HepG2 (cell line): ENCODE measurements around the gene BTAF1. TPM values are rescaled to one million over a fixed set of nuclear protein-coding genes. Genes with fewer than 3 reads are reported as not detected.

Experiments used
- ATAC-seq: fragments of 200-7000 bp; cut with Tn5 transposase; 3 replicates; pipeline ENCODE4 v1.9.1; 2020; ENCODE audit warnings: mild to moderate bottlenecking, moderate library complexity
- BruUV-seq: library from RNA; stranded (reverse); fragments of 400-500 nt; replicated peaks from 2 replicates; lab custom pipeline; 2021; lab: Mats Ljungman, UMichigan
- CTCF ChIA-PET: fragments of 300-600 bp; formaldehyde crosslinking; extraction: SDS; loops from one replicate; lab custom pipeline; 2021; ENCODE audit warnings: low total read pairs, inconsistent platforms, low intra/inter-chr PET ratio; lab: Yijun Ruan, JAX
- POLR2A ChIA-PET: fragments of 350-600 bp; sonication (Branson Sonifier 250); formaldehyde crosslinking; loops from one replicate; lab custom pipeline; 2020; ENCODE audit warnings: antibody characterized with exemption, inconsistent platforms; lab: Yijun Ruan, JAX
- DNase-seq: peaks from one replicate; pipeline ENCODE4 v3.0.0-alpha.2; 2015; ENCODE audit warnings: low spot score
- FAIRE-seq: peaks from 3 replicates; lab custom pipeline; 2011; peaks lifted over from hg19 to GRCh38; lab: Jason Lieb, UNC
- H2AFZ ChIP-seq: one replicate; pipeline ENCODE4 v1.6.1; 2011; ENCODE audit warnings: low read length, inconsistent platforms
- H3K27ac ChIP-seq: fragments of 300-600 bp; 3 replicates; pipeline ENCODE4 v1.8.0; 2011; ENCODE audit warnings: mixed run types, mild to moderate bottlenecking, mixed read lengths, low read length, inconsistent platforms; ENCODE audit not compliant: insufficient read depth; ENCODE audit errors: extremely low read length
- H3K27me3 ChIP-seq, 2 experiments: fragments of 200-600 bp in 1 of 2; 2 replicates in 1 of 2; 3 replicates in 1 of 2; pipeline versions ENCODE4 v1.6.0 to v1.8.0; 2011; ENCODE audit warnings: low read length in 2 of 2, mild to moderate bottlenecking in 2 of 2, moderate library complexity in 2 of 2, inconsistent platforms in 1 of 2; ENCODE audit not compliant: insufficient read depth in 2 of 2, control insufficient read depth in 1 of 2
- H3K36me3 ChIP-seq, 2 experiments: fragments of 200-600 bp in 1 of 2; replicated peaks in 1 of 2; 2 replicates in 1 of 2; 3 replicates in 1 of 2; pipeline versions ENCODE4 v1.5.1 to v1.8.0; 2011; ENCODE audit warnings: low read length in 2 of 2, inconsistent platforms in 1 of 2; ENCODE audit not compliant: insufficient read depth in 2 of 2, control insufficient read depth in 1 of 2
- H3K4me1 ChIP-seq: 2 replicates; pipeline ENCODE4 v1.5.1; 2012; ENCODE audit warnings: low read length, inconsistent platforms; ENCODE audit not compliant: insufficient read depth
- H3K4me2 ChIP-seq: 2 replicates; pipeline ENCODE4 v1.6.0; 2011; ENCODE audit warnings: low read depth, low read length, inconsistent platforms
- H3K4me3 ChIP-seq, 3 experiments: fragments of 200-600 bp in 1 of 3; sonication (generic), shearing (Covaris generic) in 1 of 3; replicated peaks in 1 of 3; 2 replicates each; pipeline ENCODE4 v1.5.1; 2011 to 2016; ENCODE audit warnings: low read length in 3 of 3, inconsistent platforms in 2 of 3, low read depth in 2 of 3, mild to moderate bottlenecking in 2 of 3, control low read depth in 1 of 3, mixed read lengths in 1 of 3; ENCODE audit not compliant: insufficient read depth in 1 of 3
- H3K79me2 ChIP-seq: one replicate; pipeline ENCODE4 v1.6.1; 2011; ENCODE audit warnings: low read length, inconsistent platforms; ENCODE audit not compliant: insufficient read depth
- H3K9ac ChIP-seq: 2 replicates; pipeline ENCODE4 v1.6.0; 2011; ENCODE audit warnings: mild to moderate bottlenecking, low read depth, low read length, inconsistent platforms; ENCODE audit not compliant: insufficient read depth
- H3K9me3 ChIP-seq: 2 replicates; pipeline ENCODE4 v1.5.1; 2012; ENCODE audit warnings: mild to moderate bottlenecking, low read length
- H4K20me1 ChIP-seq: 2 replicates; pipeline ENCODE4 v1.6.0; 2011; ENCODE audit warnings: inconsistent platforms, mild to moderate bottlenecking, low read length, moderate library complexity; ENCODE audit not compliant: insufficient read depth
- AGO2 ChIP-seq: fragments of 200-400 bp; formaldehyde crosslinking; optimal IDR thresholded peaks from 2 replicates; pipeline ENCODE3; 2017; ENCODE audit warnings: mild to moderate bottlenecking, low read depth, low read length, moderate library complexity
- CEBPB ChIP-seq: IDR thresholded peaks from 2 replicates; pipeline ENCODE4 v1.6.1; 2011; ENCODE audit warnings: low read depth, low read length, improper control_type of control experiment, borderline replicate concordance
- NR2F2 ChIP-seq: IDR thresholded peaks from 2 replicates; pipeline ENCODE4 v1.6.1; 2012; ENCODE audit warnings: low read depth, inconsistent platforms, borderline replicate concordance
- PRPF4 ChIP-seq: fragments of 200-400 bp; formaldehyde crosslinking; IDR thresholded peaks from 2 replicates; pipeline ENCODE4 v1.6.1; 2016; ENCODE audit warnings: low read length, low read depth; ENCODE audit not compliant: poor library complexity, severe bottlenecking
- ZFY ChIP-seq: sonication (generic); formaldehyde crosslinking; IDR thresholded peaks from 2 replicates; pipeline ENCODE4 v1.4.0; 2020; ENCODE audit warnings: missing genetic modification reagents
- ZGPAT ChIP-seq: IDR thresholded peaks from 2 replicates; pipeline ENCODE4 v1.6.1; 2016; ENCODE audit warnings: mild to moderate bottlenecking
- ZNF761 ChIP-seq: sonication (generic); formaldehyde crosslinking; conservative IDR thresholded peaks from 2 replicates; pipeline ENCODE4 v1.4.0; 2020; ENCODE audit warnings: mild to moderate bottlenecking, missing genetic modification reagents
- WGBS: methylation state at CpG from one replicate; pipeline ENCODE4 v1.1.6; 2017; ENCODE audit warnings: low lambda C conversion rate; 5-methylcytosine and 5-hydroxymethylcytosine counted together
- in situ Hi-C: cut with HindIII; loops from 2 replicates; pipeline ENCODE4 v1.10.0; 2017; ENCODE audit warnings: low pct_unique_long_range_greater_than_20kb; ENCODE audit not compliant: extremely low pct_ligation_motif_present
- intact Hi-C: fragments of 100-400 bp; cut with micrococcal nuclease; formaldehyde crosslinking; loops from one replicate; pipeline ENCODE4 v1.10.0; 2022; ENCODE audit not compliant: unreplicated experiment
- polyA plus RNA-seq, 8 experiments: library from polyadenylated mRNA; depleted of rRNA in 3 of 8; stranded (reverse) in 7 of 8; unstranded in 1 of 8; fragments of >200 nt; fragmentation: Illumina TruSeq in 4 of 8; extraction: Trizol in 4 of 8; gene quantifications; 2 replicates each; pipeline versions ENCODE4 v1.2.1 to v1.2.3, GENCODE V29; 2011 to 2016; ENCODE audit warnings: low read depth in 4 of 8, missing spikeins in 1 of 8, mixed read lengths in 1 of 8; ENCODE audit not compliant: insufficient read depth in 1 of 8
- total RNA-seq, 5 experiments: library from RNA; depleted of rRNA; stranded (reverse); fragments of >200 nt; fragmentation: Illumina TruSeq; extraction: Trizol; gene quantifications; 2 replicates each; pipeline ENCODE4 v1.2.3, GENCODE V29; 2016; ENCODE audit warnings: low read depth in 1 of 5
- TF ChIP-seq, protein P1 (sequence below): sonication (generic); formaldehyde crosslinking; conservative IDR thresholded peaks from 2 replicates; pipeline ENCODE4 v1.4.0; 2020; ENCODE audit warnings: missing genetic modification reagents
- TF ChIP-seq, protein P2 (sequence below): sonication (generic); formaldehyde crosslinking; IDR thresholded peaks from 2 replicates; pipeline ENCODE4 v1.4.0; 2020; ENCODE audit warnings: missing genetic modification reagents, low read depth, mild to moderate bottlenecking, borderline replicate concordance
- TF ChIP-seq, protein P3 (sequence below): IDR thresholded peaks from 2 replicates; pipeline ENCODE4 v1.6.1; 2016

The BTAF1 gene
- total and polyA plus RNA-seq, 2 of the 13 experiments (the other 11 are each of a cell fraction or from before 2014, with no cell fraction given), result 38.6 to 54.1 TPM

GRCh38 chr10:92045641-92046106, 122.1 kb downstream of the BTAF1 start:
- WGBS, result 97% methylated on average over 37 of the region's 37 CpGs
- CTCF ChIA-PET, result no interaction called here
- H2AFZ ChIP-seq, result no peak overlapping the region
- no peak overlapping the region for H3K27ac ChIP-seq
- TF ChIP-seq, protein P1, sequence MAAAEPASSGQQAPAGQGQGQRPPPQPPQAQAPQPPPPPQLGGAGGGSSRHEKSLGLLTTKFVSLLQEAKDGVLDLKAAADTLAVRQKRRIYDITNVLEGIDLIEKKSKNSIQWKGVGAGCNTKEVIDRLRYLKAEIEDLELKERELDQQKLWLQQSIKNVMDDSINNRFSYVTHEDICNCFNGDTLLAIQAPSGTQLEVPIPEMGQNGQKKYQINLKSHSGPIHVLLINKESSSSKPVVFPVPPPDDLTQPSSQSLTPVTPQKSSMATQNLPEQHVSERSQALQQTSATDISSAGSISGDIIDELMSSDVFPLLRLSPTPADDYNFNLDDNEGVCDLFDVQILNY (CRISPR knock-in tag), result no peak
- TF ChIP-seq AGO2, result peak; percentile 65
- no peaks in the 10 kb centered on the region; the same call in 1 of the 2 replicates for H3K4me1 ChIP-seq
- H3K79me2 ChIP-seq, result no peaks in the 10 kb centered on the region
- in situ Hi-C loops (no loop called here), intact Hi-C loops (no loop called here)
- H3K27me3 ChIP-seq, result no peaks in the 10 kb centered on the region
- H3K4me2 ChIP-seq, result no peak overlapping the region
- no peaks in the 10 kb centered on the region for H4K20me1 ChIP-seq
- H3K9me3 ChIP-seq, result no peaks in the 10 kb centered on the region
- DNase-seq (no peak), ATAC-seq (peak; percentile 24; the same call in 1 of the 3 replicates), FAIRE-seq (no peak)
- H3K4me3 ChIP-seq, result no peak overlapping the region
- POLR2A ChIA-PET, result no interaction called here
- no peaks in the 10 kb centered on the region for H3K36me3 ChIP-seq
- BruUV-seq, result no TSS peak
- no peak overlapping the region for H3K9ac ChIP-seq

DNA sequence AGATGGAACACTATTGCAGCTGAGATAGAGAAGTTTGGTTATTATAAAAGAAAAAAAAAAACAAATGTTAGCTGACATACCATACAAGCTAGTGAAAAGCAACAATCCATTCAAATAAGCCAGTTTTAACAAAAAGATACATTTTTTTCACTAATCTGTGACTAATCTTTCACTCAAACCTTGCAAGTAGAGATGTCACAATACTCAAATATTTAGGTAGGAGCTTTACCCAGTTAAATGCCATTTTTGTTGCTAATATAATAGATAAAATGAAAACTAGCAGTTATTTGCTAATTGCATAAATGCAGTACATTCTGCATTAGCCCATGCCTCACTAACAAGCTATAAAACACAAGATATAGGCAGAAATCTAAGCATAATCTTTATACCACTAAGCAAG, 123.6 kb downstream of the BTAF1 start:
- Histone ChIP-seq H3K9me3 (no peaks in the 10 kb centered on the region), H3K27me3 (no peaks in the 10 kb centered on the region), H3K4me2 (no peak overlapping the region), H4K20me1 (no peaks in the 10 kb centered on the region), H3K27ac (no peak overlapping the region), H3K36me3 (no peaks in the 10 kb centered on the region; a peak in 1 of 5 replicates), H3K79me2 (no peaks in the 10 kb centered on the region), H3K4me1 (no peaks in the 10 kb centered on the region; the same call in 1 of the 2 replicates), H3K4me3 (no peak overlapping the region), H2AFZ (no peak overlapping the region), H3K9ac (no peak overlapping the region)
- ChIA-PET POLR2A (no interaction called here), CTCF (no interaction called here)
- no TSS peak for BruUV-seq
- intact Hi-C loops (no loop called here), in situ Hi-C loops (no loop called here)
- DNase-seq (no peak), ATAC-seq (no peak), FAIRE-seq (no peak)
- no peak for TF ChIP-seq ZGPAT (CRISPR knock-in tag)
- TF ChIP-seq CEBPB, result no peak
- no peak for TF ChIP-seq ZNF761
- TF ChIP-seq NR2F2, result no peak
- TF ChIP-seq, protein P2, sequence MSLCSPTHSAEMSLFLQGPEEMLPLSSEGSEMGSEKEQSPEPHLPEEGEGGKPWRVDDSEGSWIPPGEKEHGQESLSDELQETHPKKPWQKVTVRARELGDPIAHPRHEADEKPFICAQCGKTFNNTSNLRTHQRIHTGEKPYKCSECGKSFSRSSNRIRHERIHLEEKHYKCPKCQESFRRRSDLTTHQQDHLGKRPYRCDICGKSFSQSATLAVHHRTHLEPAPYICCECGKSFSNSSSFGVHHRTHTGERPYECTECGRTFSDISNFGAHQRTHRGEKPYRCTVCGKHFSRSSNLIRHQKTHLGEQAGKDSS (CRISPR knock-in tag), result no peak
- TF ChIP-seq, protein P3, sequence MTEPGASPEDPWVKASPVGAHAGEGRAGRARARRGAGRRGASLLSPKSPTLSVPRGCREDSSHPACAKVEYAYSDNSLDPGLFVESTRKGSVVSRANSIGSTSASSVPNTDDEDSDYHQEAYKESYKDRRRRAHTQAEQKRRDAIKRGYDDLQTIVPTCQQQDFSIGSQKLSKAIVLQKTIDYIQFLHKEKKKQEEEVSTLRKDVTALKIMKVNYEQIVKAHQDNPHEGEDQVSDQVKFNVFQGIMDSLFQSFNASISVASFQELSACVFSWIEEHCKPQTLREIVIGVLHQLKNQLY, result no peak
- TF ChIP-seq PRPF4, result no peak
- no peak for TF ChIP-seq ZFY (CRISPR knock-in tag)
